Measurements from ENCODE around the gene CILP. TPM values are rescaled to one million over a fixed set of nuclear protein-coding genes. Genes with fewer than 3 reads are reported as not detected.
"Not testable (repeated sequence)": the region's sequence is repeated elsewhere in the genome, so short reads cannot be mapped to it uniquely, and the experiment has no call there.

Gene CILP
- total RNA-seq, 1 donor from 2014 or later, result 15.7 TPM

- DNase-seq (ENCODE audit: missing footprints) (no peak), ATAC-seq (no peak)
- intact Hi-C loops (cut with DNase I), result no loop called here
Measured at GRCh38 chr15:65201918-65202317, 9.4 kb downstream of the CILP start.

DNA sequence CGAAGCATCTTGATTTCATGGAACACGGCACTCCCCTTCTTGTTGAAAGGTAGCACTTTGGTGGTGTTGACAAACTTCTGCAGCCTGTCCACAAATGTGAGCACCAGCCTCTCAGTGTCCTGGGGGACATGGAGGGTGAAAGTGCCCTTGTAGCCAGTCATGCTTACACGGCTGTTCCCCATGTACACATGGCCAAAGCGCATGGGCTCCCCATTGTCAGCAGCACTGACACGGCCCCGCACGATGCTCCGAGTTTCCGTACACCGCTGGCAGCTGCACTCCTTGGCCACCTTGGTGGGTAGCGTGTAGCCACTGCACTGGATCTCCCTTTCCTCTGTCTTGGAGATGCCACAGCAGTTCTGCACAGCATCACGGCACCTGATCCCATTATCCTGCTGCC, 12.7 kb downstream of the CILP start:
- DNase-seq (ENCODE audit: missing footprints), result no peak
- intact Hi-C loops (cut with DNase I), result loop anchor here (5.0 kb wide), 1 partner anchor 34 kb away; no protein-coding TSS in a partner anchor
- no peak for ATAC-seq

DNA sequence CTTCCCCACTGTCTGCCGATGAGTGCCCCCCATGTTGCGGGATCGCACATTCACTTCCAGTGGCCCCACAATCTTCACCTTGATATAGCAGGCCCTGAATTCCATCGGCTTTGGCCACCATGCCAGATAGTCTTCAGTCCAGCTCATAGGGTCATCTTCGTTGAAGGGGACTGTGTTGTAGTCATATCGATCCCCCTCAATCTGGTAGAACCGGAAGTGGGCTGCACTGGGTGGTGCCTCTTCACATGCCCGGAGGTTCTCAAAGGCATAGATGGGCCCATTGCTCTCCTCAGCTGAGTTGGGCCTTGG, 14.0 kb downstream of the CILP start:
- DNase-seq (ENCODE audit: missing footprints) (no peak), ATAC-seq (no peak)
- intact Hi-C loops (cut with DNase I), result loop anchor here (5.0 kb wide), 1 partner anchor 35 kb away; no protein-coding TSS in a partner anchor

DNA sequence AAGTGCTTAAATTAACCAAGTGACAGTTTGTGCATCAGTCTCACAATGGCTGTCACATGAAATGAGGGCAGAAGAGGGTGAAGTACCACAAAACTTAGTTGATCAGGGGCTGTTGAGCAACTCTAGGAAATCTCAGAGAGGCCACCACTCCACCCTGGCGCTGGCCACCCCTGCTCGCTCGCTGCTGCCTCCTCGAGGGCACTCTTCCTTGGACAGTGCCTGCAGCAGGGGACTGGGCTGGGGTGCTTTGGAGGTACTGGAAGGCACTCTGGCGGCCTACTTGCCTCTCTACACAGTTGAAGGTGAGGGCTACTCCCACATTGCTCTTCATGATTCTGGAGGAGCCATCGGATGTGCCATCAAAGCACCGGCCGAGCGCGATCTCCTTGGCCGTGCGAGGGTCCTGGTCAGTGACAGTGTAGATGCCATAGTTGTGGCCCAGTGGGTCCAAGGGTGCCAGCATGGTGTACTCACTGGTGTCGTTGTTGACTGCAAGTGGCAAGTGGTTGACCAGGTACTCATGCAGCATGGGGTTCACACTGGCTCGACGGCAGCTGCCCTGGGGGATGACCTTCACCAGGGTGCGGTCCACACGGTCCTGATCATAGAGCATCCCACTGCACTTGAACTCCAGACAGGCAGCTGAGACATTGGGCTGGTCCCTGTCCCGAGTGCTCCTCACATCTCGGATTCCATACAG, 14.5 kb downstream of the CILP start:
- DNase-seq (ENCODE audit: missing footprints), result no peak
- intact Hi-C loops (cut with DNase I), result loop anchor here (5.0 kb wide), 1 partner anchor 36 kb away; no protein-coding TSS in a partner anchor
- no peak for ATAC-seq

- ATAC-seq, result peak; percentile 53
- no peak for DNase-seq (ENCODE audit: missing footprints)
- intact Hi-C loops (cut with DNase I), result loop anchor here (5.0 kb wide), 1 partner anchor 37 kb away; no protein-coding TSS in a partner anchor
Measured at GRCh38 chr15:65195548-65195923, 15.7 kb downstream of the CILP start.

GRCh38 chr15:65194826-65195547, 16.3 kb downstream of the CILP start:
- DNase-seq (ENCODE audit: missing footprints), result no peak

DNA sequence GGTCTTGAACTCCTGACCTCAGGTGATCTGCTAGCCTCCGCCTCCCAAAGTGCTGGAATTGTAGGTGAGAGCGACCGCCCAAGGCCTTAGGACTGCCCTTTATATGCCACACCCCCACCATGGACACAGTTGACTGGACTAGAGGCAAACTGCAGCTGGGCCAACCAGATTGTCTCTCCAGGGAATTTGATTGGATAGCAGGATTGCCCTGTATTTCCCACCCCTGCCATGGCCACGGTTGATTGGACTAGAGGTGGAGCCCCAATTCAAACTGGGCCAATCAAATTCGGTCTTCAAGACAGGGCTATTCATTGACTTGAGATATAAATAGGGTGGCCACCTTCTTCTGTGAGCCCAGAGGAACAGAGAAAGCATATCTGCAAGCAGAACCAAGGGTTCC, 19.3 kb downstream of the CILP start:
- intact Hi-C loops (cut with DNase I), result no loop called here
- DNase-seq (ENCODE audit: missing footprints) (no peak), ATAC-seq (no peak)

More at GRCh38 chr15:65194826-65195547, 16.3 kb downstream of the CILP start:
- ATAC-seq, result peak; percentile 70
- intact Hi-C loops (cut with DNase I), result loop anchor here (5.0 kb wide), 1 partner anchor 37 kb away; no protein-coding TSS in a partner anchor

GRCh38 chr15:65189102-65189740, 22.1 kb downstream of the CILP start:
- intact Hi-C loops (cut with DNase I), result loop anchor here (2.0 to 10.0 kb wide), 3 partner anchors 54 to 108 kb away; partner anchors contain the start of genes PDCD7 and RNU5A-1
- DNase-seq (ENCODE audit: missing footprints) (no peak), ATAC-seq (no peak)

DNA sequence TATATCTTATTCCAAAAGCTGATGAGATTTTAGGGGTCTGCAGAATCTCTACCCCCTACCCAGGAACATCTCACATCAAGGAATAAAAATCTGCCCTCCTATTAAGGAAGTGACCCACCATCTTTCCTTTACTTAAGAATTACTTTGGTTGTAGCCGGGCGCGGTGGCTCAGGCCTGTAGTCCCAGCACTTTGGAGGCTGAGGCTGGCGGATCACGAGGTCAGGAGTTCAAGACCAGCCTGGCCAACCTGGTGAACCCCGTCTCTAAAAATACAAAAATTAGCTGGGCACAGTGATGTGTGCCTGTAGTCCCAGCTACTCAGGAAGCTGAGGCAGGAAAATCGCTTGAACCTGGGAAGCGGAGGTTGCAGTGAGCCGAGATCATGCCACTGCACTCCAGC, 22.8 kb downstream of the CILP start:
- DNase-seq (ENCODE audit: missing footprints); ATAC-seq: not testable (repeated sequence)
- intact Hi-C loops (cut with DNase I), result loop anchor here (2.0 to 10.0 kb wide), 3 partner anchors 54 to 108 kb away; partner anchors contain the start of genes PDCD7 and RNU5A-1

DNA sequence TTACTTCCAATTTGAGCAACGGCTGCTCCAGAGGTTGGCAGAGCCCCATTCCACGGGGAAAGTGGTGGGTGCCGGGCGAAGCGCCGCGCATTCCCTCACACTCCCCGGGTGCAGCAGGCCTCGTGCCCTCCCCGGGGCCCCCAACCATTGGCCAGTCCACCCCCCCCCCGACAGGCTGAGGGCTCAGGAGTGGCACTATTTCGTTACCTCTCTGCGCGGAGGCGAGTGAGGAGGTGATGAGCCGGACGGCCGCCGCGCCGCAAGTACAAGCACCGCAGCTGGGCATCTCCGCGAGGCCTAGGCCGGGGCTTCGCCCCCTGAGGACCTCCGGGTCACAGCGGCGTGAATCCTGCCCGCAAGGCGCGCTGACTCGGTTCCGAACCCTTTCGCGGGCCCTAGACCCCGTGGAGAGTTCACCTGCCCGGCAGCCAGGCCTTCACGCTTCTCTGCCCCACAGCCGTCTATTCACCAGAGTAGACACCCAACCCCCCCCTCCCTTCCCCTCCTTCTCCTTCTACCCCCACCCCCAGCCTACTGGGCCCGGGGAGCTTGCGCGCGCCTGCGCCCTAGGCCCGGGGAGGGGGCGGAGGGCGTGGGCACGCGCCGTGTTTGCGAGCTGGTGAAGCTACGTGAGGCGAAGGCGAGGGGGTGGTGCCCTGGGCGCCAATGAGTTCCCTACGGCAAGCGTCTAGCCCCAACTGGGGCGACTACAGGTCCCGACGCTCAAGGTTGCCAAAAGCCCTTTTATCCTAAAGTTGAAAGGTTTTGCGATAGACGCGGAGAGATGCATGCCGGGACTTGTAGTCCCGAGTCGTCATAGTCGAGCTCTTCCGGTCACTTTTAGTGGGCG, 26.2 kb downstream of the CILP start, which contains the start of gene CLPX:
Gene CLPX, minus strand, starts transcription at position 475 of the 850 bp plus-strand sequence. Its CDS starts 189 bp downstream, at position 286.
- intact Hi-C loops (cut with DNase I), result loop anchor here (2.0 to 10.0 kb wide), 2 partner anchors 50 to 120 kb away; partner anchors contain the start of genes PDCD7 and RNU5B-1
- peak; percentile 96 for DNase-seq (ENCODE audit: missing footprints)
- ATAC-seq, result peak; percentile 96

DNA sequence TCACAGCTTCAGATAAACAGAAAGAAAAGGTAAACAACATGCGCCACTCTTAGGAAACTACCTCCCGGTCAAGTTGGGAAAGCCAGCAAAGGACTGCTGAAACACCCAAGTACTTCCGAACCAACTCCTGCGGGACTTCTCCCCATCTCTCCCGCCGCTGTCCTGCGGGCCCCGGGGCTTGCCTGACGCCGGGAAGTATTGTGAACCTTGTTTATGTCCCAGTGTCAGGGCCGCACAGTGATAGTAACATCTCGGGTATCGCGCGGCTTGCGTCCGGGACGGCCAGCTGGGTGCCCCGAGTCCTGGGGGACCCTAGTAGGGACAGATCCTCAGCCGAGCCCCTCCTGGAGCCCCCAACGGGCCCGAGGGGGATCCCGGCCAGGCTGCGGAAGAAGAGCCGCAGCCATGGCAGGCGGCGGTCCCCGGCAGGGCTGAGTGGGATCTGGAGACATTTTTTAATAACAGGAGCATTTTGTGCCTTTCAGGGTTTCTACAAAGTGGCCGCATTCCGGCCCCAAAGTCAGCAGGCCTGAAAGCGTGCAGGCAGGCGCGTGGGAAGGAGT, 26.9 kb downstream of the CILP start:
- ATAC-seq (peak; percentile 42), DNase-seq (ENCODE audit: missing footprints) (no peak)
- intact Hi-C loops (cut with DNase I), result loop anchor here (2.0 to 10.0 kb wide), 2 partner anchors 50 to 120 kb away; partner anchors contain the start of genes PDCD7 and RNU5B-1

- intact Hi-C loops (cut with DNase I), result loop anchor here (2.0 to 10.0 kb wide), 2 partner anchors 49 to 121 kb away; partner anchors contain the start of genes PDCD7 and RNU5B-1
- DNase-seq (ENCODE audit: missing footprints) (no peak), ATAC-seq (no peak)
Measured at GRCh38 chr15:65183865-65184159, 27.5 kb downstream of the CILP start.

GRCh38 chr15:65182538-65182937, 28.7 kb downstream of the CILP start:
- intact Hi-C loops (cut with DNase I), result loop anchor here (10.0 kb wide), 1 partner anchor 48 kb away; the partner anchor contains the start of gene PDCD7
- no peak for ATAC-seq
- DNase-seq (ENCODE audit: missing footprints), result no peak

GRCh38 chr15:65181582-65182353, 29.5 kb downstream of the CILP start:
- intact Hi-C loops (cut with DNase I), result loop anchor here (10.0 kb wide), 1 partner anchor 47 kb away; the partner anchor contains the start of gene PDCD7
- ATAC-seq; DNase-seq (ENCODE audit: missing footprints): not testable (repeated sequence)

- ATAC-seq, result no peak
- DNase-seq (ENCODE audit: missing footprints), result no peak
- intact Hi-C loops (cut with DNase I), result loop anchor here (10.0 kb wide), 1 partner anchor 45 kb away; the partner anchor contains the start of gene PDCD7
Measured at GRCh38 chr15:65180167-65180566, 31.1 kb downstream of the CILP start.

DNA sequence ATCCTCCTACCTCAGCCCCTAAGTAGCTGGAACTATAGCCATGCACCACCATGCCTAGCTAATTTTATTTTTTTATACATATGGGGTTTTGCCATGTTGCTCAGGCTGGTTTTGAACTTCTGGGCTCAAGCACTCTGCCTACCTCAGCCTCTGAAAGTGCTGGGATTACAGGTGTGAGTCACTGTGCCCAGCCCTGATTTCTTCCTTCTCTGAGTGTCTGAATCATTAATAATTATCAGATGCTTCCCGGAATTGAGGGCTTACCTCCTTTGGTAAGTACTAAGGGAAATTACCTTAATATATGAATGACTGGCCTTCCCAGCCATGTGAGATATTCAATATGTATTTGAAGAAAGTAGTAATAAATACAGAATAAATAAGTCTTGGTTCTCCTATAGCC, 33.4 kb downstream of the CILP start:
- DNase-seq (ENCODE audit: missing footprints), result no peak
- intact Hi-C loops (cut with DNase I), result no loop called here
- ATAC-seq, result no peak

GRCh38 chr15:65176056-65176455, 35.2 kb downstream of the CILP start:
- DNase-seq (ENCODE audit: missing footprints) (no peak), ATAC-seq (no peak)
- intact Hi-C loops (cut with DNase I), result no loop called here

Measured in Right ventricle myocardium inferior (tissue), 1 donor.